Ishikawa (cell line): ENCODE measurements around the gene CACNA1E.

Source experiments
- CEBPB ChIP-seq: IDR thresholded peaks from 2 replicates; pipeline ENCODE4 v1.6.1; 2012
- CREB1 ChIP-seq: IDR thresholded peaks from 2 replicates; pipeline ENCODE4 v1.6.1; 2012; ENCODE audit warnings: low read depth
- EGR1 ChIP-seq: IDR thresholded peaks from 2 replicates; pipeline ENCODE4 v1.6.1; 2012
- EP300 ChIP-seq: IDR thresholded peaks from 2 replicates; pipeline ENCODE4 v1.6.1; 2012; ENCODE audit warnings: borderline replicate concordance
- FOXM1 ChIP-seq: IDR thresholded peaks from 2 replicates; pipeline ENCODE4 v1.6.1; 2012; ENCODE audit warnings: low read depth, borderline replicate concordance
- NFIC ChIP-seq: IDR thresholded peaks from 2 replicates; pipeline ENCODE4 v1.6.1; 2012
- RAD21 ChIP-seq: IDR thresholded peaks from 2 replicates; pipeline ENCODE4 v1.6.1; 2012; ENCODE audit warnings: low read depth
- TAF1 ChIP-seq: IDR thresholded peaks from 2 replicates; pipeline ENCODE4 v1.6.1; 2012; ENCODE audit warnings: low read depth, mild to moderate bottlenecking
- TCF12 ChIP-seq: IDR thresholded peaks from 2 replicates; pipeline ENCODE4 v1.6.1; 2012; ENCODE audit warnings: low read depth
- TEAD4 ChIP-seq: IDR thresholded peaks from 2 replicates; pipeline ENCODE4 v1.6.1; 2012
- YY1 ChIP-seq: IDR thresholded peaks from 2 replicates; pipeline ENCODE4 v1.6.1; 2012; ENCODE audit warnings: low read depth
- ZBTB7A ChIP-seq: IDR thresholded peaks from 2 replicates; pipeline ENCODE4 v1.6.1; 2012; ENCODE audit warnings: low read depth
- TF ChIP-seq, protein P1 (sequence below): IDR thresholded peaks from 2 replicates; pipeline ENCODE4 v1.6.1; 2012
- TF ChIP-seq, protein P2 (sequence below): IDR thresholded peaks from 2 replicates; pipeline ENCODE4 v1.6.1; 2012; ENCODE audit warnings: low read depth, mild to moderate bottlenecking
- TF ChIP-seq, protein P3 (sequence below): IDR thresholded peaks from 2 replicates; pipeline ENCODE4 v1.6.1; 2012

Gene CACNA1E

DNA sequence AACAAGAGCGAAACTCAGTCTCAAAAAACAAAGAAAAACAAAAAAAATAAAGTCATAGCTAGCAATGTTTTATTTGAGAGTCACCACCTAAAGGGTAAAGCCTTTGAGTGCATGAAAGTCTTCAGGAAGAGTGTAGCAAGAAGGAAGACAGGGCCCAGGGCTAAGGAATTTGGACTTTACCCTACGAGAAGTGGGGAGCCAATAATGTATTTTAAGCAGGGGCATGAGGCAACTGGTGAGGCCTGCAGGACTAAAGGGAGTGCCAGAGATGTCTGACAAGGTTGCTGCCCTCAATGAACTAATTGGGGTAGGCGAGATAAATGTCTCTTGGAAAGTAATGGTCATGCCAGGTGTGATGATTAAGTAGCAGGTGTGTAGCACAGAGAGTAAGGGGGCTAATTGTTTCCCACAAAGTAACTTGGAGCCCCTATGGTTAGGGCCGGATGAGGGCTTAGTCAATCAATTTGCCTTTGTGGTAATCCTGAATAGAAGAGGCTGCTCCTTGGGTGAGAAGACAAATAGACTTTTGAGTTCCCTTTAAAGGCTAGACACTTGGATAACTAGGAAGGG lies 31.6 kb upstream of the CACNA1E start:
- no peak for TF ChIP-seq ZBTB7A
- TF ChIP-seq RAD21, result no peak
- no peak for TF ChIP-seq TEAD4
- no peak for TF ChIP-seq TAF1
- no peak for TF ChIP-seq CREB1
- no peak for TF ChIP-seq FOXM1
- no peak for TF ChIP-seq YY1

DNA sequence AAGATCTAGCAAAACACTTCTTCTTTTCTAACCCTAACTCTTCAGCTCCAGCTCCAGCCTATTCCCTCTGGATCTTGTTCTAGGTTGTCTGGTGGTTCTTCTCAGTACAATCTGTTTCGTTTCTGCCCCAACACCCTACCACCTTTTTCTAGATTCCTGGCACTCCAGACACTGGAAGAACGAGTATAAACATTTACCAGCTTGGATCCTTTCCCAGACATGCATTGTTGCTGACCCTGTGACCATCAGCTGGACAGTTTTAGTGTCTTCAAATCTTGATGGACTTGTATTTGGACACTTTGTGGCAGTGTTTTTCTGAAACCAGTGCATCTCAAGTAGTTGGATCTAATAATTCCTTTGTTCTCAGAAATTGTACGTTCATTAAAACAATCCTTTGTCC lies 30.6 kb upstream of the CACNA1E start:
- no peak for TF ChIP-seq CREB1
- no peak for TF ChIP-seq RAD21
- no peak for TF ChIP-seq TCF12
- TF ChIP-seq, protein P1, sequence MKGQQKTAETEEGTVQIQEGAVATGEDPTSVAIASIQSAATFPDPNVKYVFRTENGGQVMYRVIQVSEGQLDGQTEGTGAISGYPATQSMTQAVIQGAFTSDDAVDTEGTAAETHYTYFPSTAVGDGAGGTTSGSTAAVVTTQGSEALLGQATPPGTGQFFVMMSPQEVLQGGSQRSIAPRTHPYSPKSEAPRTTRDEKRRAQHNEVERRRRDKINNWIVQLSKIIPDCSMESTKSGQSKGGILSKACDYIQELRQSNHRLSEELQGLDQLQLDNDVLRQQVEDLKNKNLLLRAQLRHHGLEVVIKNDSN, result no peak
- TF ChIP-seq, protein P2, sequence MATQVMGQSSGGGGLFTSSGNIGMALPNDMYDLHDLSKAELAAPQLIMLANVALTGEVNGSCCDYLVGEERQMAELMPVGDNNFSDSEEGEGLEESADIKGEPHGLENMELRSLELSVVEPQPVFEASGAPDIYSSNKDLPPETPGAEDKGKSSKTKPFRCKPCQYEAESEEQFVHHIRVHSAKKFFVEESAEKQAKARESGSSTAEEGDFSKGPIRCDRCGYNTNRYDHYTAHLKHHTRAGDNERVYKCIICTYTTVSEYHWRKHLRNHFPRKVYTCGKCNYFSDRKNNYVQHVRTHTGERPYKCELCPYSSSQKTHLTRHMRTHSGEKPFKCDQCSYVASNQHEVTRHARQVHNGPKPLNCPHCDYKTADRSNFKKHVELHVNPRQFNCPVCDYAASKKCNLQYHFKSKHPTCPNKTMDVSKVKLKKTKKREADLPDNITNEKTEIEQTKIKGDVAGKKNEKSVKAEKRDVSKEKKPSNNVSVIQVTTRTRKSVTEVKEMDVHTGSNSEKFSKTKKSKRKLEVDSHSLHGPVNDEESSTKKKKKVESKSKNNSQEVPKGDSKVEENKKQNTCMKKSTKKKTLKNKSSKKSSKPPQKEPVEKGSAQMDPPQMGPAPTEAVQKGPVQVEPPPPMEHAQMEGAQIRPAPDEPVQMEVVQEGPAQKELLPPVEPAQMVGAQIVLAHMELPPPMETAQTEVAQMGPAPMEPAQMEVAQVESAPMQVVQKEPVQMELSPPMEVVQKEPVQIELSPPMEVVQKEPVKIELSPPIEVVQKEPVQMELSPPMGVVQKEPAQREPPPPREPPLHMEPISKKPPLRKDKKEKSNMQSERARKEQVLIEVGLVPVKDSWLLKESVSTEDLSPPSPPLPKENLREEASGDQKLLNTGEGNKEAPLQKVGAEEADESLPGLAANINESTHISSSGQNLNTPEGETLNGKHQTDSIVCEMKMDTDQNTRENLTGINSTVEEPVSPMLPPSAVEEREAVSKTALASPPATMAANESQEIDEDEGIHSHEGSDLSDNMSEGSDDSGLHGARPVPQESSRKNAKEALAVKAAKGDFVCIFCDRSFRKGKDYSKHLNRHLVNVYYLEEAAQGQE, result no peak
- TF ChIP-seq TAF1, result no peak
- TF ChIP-seq YY1, result no peak
- no peak for TF ChIP-seq FOXM1
- TF ChIP-seq, protein P3, sequence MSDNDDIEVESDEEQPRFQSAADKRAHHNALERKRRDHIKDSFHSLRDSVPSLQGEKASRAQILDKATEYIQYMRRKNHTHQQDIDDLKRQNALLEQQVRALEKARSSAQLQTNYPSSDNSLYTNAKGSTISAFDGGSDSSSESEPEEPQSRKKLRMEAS, result no peak
- no peak for TF ChIP-seq TEAD4
- TF ChIP-seq ZBTB7A, result no peak
- no peak for TF ChIP-seq EP300
- no peak for TF ChIP-seq NFIC

DNA sequence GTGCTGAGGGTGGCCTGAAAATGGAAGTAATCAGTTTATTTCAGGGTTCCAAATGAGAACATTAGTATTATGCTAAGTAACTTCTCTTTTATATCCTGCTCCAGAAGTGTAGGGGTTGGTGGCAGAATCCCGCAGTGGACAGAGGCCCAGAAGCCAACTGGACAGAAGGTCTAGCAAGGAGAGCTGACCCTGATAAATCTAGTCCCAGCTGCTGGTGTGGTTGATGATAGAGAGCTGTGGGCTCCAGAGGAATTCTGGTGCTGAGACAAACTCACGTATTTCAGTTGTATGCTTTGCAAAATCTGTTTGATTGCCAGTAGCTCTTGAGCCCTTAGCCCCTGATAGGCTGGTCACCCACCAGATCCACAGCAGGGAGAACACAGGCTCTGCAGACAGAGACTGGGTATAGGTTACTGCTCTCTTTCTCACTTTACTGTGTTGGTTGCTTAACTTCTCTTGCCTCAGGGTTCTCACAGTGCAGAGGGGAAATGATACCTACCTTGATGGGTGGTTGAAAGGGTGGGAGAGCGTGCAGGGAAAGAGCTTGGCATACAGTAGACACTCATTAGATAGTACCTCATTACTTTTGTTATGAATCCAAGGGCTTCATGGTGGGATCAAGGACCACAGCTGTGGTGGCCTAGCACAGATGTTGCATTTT lies 29.6 kb upstream of the CACNA1E start:
- TF ChIP-seq EGR1 (no peak), YY1 (no peak)
- TF ChIP-seq, protein P3, result no peak
- TF ChIP-seq, protein P2, result no peak

DNA sequence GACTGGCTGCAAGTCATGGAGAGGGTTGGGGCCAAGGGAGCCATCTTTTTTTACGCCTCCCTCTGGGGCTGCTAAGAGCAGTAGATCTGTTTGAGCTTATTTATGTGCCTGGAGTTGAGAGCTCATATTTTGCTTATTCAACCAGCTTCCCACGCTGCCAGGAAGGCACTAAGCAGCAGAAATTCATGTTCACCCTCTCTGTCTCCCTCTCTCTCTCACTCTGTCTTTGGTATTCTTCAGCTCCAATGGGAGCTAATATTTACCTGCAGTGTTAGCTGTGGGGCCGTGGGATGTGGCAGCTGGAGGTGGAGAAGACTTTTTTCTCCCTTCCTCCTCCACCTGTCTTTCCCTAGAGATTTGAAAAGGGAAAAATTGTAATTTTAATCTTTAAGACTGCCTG lies 26.8 kb upstream of the CACNA1E start:
- TF ChIP-seq TAF1, result no peak
- TF ChIP-seq YY1, result no peak
- no peak for TF ChIP-seq EGR1
- no peak for TF ChIP-seq EP300
- TF ChIP-seq TEAD4, result no peak
- TF ChIP-seq, protein P3, result no peak
- no peak for TF ChIP-seq CEBPB
- TF ChIP-seq, protein P2, result no peak
- no peak for TF ChIP-seq FOXM1
- no peak for TF ChIP-seq ZBTB7A
- TF ChIP-seq CREB1, result no peak
- TF ChIP-seq, protein P1, result no peak
- TF ChIP-seq NFIC, result no peak
- TF ChIP-seq RAD21, result no peak
- no peak for TF ChIP-seq TCF12
